ENCODE measurements around the gene CEACAM3. TPM values are rescaled to one million over a fixed set of nuclear protein-coding genes. Genes with fewer than 3 reads are reported as not detected.

CEACAM3 gene
- polyA plus RNA-seq, 3 donors, result 5.9 to 11.8 (median 11.3) TPM

DNA sequence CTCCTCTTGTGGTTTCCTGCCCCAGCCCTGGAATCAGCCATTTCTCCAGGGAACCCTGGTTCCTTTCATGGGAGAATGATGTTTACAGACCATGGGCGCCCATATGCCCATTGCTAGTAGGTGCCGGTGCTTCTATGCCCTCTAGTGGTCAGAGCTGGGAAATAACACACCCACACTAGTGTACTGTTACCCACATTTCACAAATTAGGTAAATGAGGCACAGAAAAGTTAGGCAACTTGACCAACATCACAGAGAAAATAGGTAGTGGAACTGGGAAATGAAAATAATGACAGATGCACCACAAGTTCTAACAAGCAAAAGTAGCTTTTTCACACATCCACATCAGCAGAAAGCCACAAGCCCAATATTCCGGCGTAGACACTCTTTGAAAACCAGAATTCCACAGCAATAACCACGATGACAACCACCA, 1.3 kb upstream of the CEACAM3 start:
- H3K36me3 Mint-ChIP-seq, result peaks cover 15 to 22% of the 10 kb centered on the region in 2 donors
- H3K4me1 ChIP-seq (ENCODE audit: control insufficient read depth in 1 of 2, insufficient read depth in 2 of 2, low read length in 2 of 2), result peaks cover 50 to 56% of the 10 kb centered on the region in 2 donors
- no peak overlapping the region for H3K4me3 ChIP-seq (replicated peaks in 1 of 3; ENCODE audit: low read depth in 2 of 3, low read length in 3 of 3)
- TF ChIP-seq, protein P1, sequence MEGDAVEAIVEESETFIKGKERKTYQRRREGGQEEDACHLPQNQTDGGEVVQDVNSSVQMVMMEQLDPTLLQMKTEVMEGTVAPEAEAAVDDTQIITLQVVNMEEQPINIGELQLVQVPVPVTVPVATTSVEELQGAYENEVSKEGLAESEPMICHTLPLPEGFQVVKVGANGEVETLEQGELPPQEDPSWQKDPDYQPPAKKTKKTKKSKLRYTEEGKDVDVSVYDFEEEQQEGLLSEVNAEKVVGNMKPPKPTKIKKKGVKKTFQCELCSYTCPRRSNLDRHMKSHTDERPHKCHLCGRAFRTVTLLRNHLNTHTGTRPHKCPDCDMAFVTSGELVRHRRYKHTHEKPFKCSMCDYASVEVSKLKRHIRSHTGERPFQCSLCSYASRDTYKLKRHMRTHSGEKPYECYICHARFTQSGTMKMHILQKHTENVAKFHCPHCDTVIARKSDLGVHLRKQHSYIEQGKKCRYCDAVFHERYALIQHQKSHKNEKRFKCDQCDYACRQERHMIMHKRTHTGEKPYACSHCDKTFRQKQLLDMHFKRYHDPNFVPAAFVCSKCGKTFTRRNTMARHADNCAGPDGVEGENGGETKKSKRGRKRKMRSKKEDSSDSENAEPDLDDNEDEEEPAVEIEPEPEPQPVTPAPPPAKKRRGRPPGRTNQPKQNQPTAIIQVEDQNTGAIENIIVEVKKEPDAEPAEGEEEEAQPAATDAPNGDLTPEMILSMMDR (IDR thresholded peaks at IDR 0.05), result peak; percentile 98
- intact Hi-C loops (cut with micrococcal nuclease), result no loop called here
- H3K4me3 Mint-ChIP-seq, result no peak overlapping the region
- peaks cover 2% of the 10 kb centered on the region in 2 donors for H3K27me3 ChIP-seq (ENCODE audit: control insufficient read depth in 2 of 2, insufficient read depth in 2 of 2, low read length in 2 of 2)
- peak overlapping the region; percentile 79 to 92 (median 85) for H3K27ac Mint-ChIP-seq
- no peaks in the 10 kb centered on the region for H3K9me3 ChIP-seq (replicated peaks in 1 of 2; ENCODE audit: control insufficient read depth in 1 of 2, insufficient read depth in 1 of 2, low read length in 2 of 2)
- H3K4me2 ChIP-seq (replicated peaks; ENCODE audit: extremely low read depth, low read length, poor library complexity, severe bottlenecking), result no peak overlapping the region
- peak overlapping the region; percentile 61 to 63 for H3K27ac ChIP-seq (ENCODE audit: low read depth in 1 of 2, low read length in 2 of 2)
- no peaks in the 10 kb centered on the region for H3K9me3 Mint-ChIP-seq
- peaks cover 13 to 18% (median 15%) of the 10 kb centered on the region in 3 donors for H3K27me3 Mint-ChIP-seq (ENCODE audit: low read depth in 3 of 3)
- H3K9ac ChIP-seq (ENCODE audit: insufficient read depth, low read length, poor library complexity, severe bottlenecking), result no peak overlapping the region
- no peaks in the 10 kb centered on the region for H3K36me3 ChIP-seq (replicated peaks in 1 of 2; ENCODE audit: control insufficient read depth in 1 of 2, insufficient read depth in 2 of 2, low read length in 2 of 2)
- peaks cover 9% of the 10 kb centered on the region for H3K79me2 ChIP-seq (ENCODE audit: insufficient read depth, low read length)
- H4K20me1 ChIP-seq (ENCODE audit: insufficient read depth, low read length), result no peaks in the 10 kb centered on the region
- 3% methylated on average over 3 of the region's 5 CpGs for WGBS (ENCODE audit: insufficient coverage)
- peaks cover 55% of the 10 kb centered on the region for H3K4me1 Mint-ChIP-seq
- DNase-seq, result peak; percentile 67 to 85 (median 84)
- no peak overlapping the region for H2AFZ ChIP-seq (ENCODE audit: insufficient read depth, low read depth, low read length, poor library complexity, severe bottlenecking)

DNA sequence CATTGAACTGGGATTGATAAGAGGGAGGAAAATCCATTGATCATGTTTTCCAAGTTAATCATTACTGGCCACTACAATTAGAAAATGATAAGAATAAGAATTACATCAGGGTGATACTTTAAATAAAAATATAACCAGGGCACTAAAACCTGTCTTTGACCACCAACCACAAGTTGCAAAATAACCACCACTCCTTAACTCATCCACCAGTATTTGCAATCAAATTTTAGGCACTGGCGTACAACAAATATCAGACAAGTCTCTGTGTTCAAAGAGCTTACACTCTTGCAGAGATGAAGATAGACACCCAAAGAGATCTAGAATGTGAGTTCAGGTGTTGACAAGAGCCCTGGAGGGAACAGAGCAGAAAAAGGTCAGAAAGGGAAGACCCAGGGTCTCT, 514 bp downstream of the CEACAM3 start:
- H3K27ac ChIP-seq (ENCODE audit: low read depth in 1 of 2, low read length in 2 of 2), result peak overlapping the region; percentile 50 to 65

More for the DNA sequence above, 514 bp downstream of the CEACAM3 start:
- Histone ChIP-seq H3K27me3 (ENCODE audit: control insufficient read depth in 2 of 2, insufficient read depth in 2 of 2, low read length in 2 of 2) (peaks cover 2% of the 10 kb centered on the region in 2 donors), H3K4me3 (replicated peaks in 1 of 3; ENCODE audit: low read depth in 2 of 3, low read length in 3 of 3) (peak overlapping the region in 2 of 3 experiments; percentile 28 to 62), H3K79me2 (ENCODE audit: insufficient read depth, low read length) (peaks cover 9% of the 10 kb centered on the region), H4K20me1 (ENCODE audit: insufficient read depth, low read length) (no peaks in the 10 kb centered on the region), H3K36me3 (replicated peaks in 1 of 2; ENCODE audit: control insufficient read depth in 1 of 2, insufficient read depth in 2 of 2, low read length in 2 of 2) (no peaks in the 10 kb centered on the region), H3K4me2 (replicated peaks; ENCODE audit: extremely low read depth, low read length, poor library complexity, severe bottlenecking) (peak overlapping the region; percentile 58), H3K4me1 (ENCODE audit: control insufficient read depth in 1 of 2, insufficient read depth in 2 of 2, low read length in 2 of 2) (peaks cover 63 to 72% of the 10 kb centered on the region in 2 donors), H2AFZ (ENCODE audit: insufficient read depth, low read depth, low read length, poor library complexity, severe bottlenecking) (no peak overlapping the region), H3K9me3 (replicated peaks in 1 of 2; ENCODE audit: control insufficient read depth in 1 of 2, insufficient read depth in 1 of 2, low read length in 2 of 2) (peaks cover 0 to 9% of the 10 kb centered on the region in 2 donors), H3K9ac (ENCODE audit: insufficient read depth, low read length, poor library complexity, severe bottlenecking) (peak overlapping the region; percentile 35)
- Mint-ChIP-seq H3K4me3 (peak overlapping the region; percentile 57 to 80), H3K4me1 (peaks cover 71% of the 10 kb centered on the region), H3K27ac (peak overlapping the region; percentile 57 to 96 (median 87)), H3K9me3 (peaks cover 5 to 13% (median 7%) of the 10 kb centered on the region in 7 donors), H3K36me3 (peaks cover 18 to 30% of the 10 kb centered on the region in 2 donors), H3K27me3 (ENCODE audit: low read depth in 3 of 3) (peaks cover 7 to 13% (median 9%) of the 10 kb centered on the region in 3 donors)
- intact Hi-C loops (cut with micrococcal nuclease), result loop anchor here in 1 of 2 donors (2.0 kb wide), 1 partner anchor 14 kb away; no protein-coding TSS in a partner anchor
- DNase-seq, result no peak
- WGBS (ENCODE audit: insufficient coverage), result no CpG with 5 or more reads among the region's 1 CpG
- TF ChIP-seq, protein P1 (IDR thresholded peaks at IDR 0.05), result no peak
